Activated T-cell treated with anti-CD3 and anti-CD28 coated beads for 1 hour (primary cell): ENCODE data around the gene P4HA2.

ENCODE experiments used
- DNase-seq: peaks from one replicate; pipeline ENCODE4 v3.0.0-alpha.2; 2020; ENCODE audit warnings: low read depth

Gene P4HA2

DNA sequence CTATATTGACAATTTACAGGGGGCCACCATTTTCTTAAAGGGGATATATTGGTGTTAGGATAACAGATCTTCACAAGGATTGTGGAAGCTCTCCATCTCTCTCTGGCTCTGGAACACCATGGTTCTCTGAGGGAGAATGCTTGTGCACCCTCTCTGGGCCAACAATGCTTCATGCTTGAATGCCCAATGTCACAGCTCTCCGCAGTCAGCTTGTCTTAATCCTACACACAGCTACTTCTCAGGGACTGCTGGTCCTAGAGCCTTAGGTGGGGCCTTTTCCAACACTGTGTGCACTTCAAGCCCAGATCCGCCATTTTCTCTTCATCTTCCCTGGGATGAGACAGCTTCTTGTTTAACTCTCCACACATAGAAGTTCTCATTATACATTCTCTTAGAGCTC lies 22.9 kb upstream of the P4HA2 start:
- DNase-seq = no peak

DNA sequence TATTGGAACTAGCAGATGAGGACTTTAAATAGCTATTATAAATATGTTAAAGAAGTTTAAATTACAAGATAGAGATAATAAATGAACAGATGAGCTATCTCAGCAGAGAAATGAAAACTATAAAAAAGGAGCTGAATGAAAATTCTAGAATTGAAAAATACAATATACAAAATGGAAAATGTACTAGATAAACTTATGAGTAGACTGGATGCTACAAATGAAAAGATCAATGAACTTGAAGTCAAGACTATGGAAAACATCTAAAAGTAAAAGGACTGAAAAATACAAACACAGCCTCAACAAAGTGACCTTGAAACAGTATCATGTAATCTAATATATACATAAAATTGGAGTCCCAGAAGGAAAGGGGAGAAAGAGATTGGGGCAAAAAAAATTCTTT lies 19.2 kb upstream of the P4HA2 start:
- no peak for DNase-seq

DNA sequence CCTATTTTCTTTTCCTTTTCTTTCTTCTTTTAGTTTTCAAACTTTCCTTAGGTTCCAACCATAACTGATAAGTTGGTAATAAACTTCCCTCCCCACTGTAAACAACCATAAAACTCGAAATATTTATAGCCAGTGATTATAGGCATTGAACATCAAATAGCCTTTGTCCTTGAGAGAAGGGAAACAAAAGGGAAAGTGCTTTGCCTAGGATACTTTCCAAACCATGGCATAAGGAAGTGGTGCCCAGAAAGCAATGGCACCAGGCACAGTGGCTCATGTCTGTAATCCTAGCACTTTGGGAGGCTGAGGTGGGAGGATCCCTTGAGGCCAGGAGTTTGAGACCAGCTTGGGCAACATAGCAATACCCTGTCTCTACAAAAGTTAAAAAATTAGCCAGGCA lies 17.9 kb upstream of the P4HA2 start:
- DNase-seq = no peak

DNA sequence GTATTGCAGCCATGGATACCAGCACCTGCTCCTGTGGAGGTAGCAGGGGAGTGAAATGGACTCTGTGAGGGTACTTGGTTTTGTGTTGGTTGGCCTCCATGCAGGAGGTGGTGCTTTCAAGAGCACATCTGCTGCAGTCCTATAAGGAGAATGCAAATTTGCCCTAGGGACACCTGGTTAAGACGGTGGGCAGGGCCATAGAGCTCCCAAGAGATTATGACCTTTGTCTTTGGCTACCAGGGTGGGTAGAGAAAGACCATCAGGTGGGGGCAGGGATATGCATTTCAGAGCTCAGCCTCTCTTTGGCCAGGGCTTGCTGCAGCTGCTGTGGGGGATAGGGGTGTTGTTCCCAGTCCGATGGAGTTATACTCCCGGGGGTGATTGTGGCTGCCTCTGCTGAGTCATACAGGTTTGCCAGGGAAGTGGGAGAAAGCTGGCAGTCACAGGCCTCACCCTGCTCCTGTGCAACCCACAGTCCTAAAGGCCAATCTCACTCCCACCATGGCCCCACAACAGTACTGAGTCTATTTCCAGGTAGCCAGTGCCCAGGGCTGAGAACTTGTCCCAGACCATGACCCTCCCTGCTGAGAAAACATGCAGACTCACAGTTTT lies 15.8 kb upstream of the P4HA2 start:
- DNase-seq = no peak

DNA sequence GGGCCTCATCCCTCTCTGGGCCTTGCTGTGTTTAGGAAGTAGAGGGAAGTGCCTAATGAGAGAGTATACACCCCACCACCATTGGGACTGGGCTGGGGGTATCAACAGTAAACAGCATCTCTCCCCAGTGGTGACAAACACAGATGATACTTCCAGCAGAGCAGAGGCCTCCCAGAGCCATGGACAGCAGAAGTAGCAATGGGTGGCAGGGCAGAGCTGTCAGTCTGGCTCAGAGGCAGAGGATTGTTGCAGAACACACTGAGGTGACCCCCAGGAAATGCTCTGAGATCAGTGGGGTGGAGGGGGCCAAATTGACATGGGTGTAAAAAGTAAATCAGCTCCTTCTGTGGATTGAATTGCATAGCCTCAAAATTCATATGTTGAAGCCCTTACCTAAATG lies 12.1 kb upstream of the P4HA2 start:
- no peak for DNase-seq

DNA sequence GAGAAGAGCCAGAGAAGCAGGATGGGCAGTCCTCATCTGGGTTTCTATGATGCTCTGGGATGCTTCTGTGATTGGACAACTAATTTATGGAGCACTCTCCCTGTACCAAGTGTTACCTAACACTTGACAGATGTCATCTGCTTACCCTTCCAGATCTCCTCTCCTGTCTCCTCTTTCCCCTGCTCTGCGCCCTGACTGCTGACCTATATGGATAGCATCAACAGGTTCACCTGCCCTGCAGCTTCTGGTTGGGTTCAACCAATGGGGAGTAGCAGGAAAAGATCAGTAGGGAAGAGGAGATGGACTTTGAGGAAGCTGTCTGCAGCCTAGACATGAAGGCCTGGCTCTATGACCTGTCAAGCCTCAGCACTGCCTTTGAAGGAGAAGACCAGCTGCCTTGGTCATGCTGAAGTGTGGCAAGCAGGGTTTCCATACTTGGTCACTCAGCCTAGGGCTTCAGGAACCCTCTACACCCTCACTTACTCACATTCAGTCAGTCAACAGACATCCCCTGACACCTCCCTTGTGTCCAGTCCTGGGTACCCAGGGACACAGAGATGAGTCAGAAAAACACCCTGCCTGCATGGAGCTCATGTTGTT lies 11.3 kb upstream of the P4HA2 start:
- no peak for DNase-seq

DNA sequence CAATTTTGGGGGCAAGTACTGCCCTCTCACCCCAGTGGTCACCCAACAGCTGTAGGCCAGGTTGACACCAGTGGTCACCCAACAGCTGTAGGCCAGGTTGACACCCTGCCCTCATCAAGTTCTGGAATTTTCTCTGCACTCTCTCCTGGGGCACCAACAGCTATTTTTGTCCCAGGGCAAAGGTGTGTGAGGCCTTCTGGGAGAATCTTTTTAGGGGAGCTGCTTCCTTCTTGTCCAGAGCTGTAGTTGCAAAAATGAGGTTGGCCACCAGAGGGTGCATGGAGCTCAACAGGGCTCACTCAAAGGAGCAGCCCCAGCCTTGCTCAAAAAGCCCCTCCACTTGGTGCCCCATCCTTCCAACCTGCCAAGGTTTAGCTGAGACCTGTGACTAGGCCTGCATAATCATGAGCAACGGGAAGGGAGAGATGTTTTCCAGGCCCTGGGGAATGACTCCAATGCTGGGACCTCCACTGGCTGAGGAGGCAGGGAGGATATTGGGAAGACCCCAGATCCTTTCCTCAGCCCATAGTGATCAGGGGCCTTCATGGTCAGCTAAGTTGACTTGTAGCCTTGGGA lies 10.6 kb upstream of the P4HA2 start:
- DNase-seq = peak; percentile 67

DNA sequence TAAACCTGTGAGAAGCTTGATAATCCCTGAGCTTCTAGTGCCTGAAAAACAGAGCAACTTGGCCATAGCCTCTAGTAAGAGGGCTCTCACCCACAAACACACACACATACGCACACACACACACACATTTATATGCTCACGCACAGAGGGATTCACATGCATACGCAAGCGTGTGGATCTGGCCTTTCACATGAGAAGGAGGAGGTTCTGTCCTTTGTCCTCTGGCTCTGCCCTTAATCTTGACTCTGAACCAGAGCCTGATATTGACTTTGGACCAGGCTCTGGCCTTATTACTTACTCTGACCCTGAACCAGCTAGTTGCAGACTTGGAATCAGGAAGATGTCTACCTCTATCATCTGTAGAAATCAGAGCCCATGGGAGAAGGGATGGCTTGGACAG lies 10.0 kb upstream of the P4HA2 start:
- no peak for DNase-seq

DNA sequence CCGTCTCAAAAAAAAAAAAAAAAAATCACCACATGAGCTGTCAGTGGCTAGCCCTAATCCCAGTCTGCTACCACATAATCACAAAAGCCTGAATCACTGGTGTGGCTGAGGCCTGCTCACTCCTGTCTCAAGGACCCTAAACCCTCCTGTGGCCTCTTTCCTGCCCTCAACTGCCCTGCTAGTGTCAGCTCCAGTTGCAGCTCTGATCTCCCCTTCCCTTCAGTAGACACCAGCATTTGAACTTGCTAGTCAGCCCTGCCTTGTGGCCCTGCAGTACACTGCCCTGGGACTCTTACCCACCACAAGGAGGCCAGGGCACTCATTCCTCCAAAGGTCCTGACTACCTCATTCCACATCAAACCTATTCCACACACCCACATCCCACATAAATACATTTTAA lies 9.5 kb upstream of the P4HA2 start:
- DNase-seq = no peak

DNA sequence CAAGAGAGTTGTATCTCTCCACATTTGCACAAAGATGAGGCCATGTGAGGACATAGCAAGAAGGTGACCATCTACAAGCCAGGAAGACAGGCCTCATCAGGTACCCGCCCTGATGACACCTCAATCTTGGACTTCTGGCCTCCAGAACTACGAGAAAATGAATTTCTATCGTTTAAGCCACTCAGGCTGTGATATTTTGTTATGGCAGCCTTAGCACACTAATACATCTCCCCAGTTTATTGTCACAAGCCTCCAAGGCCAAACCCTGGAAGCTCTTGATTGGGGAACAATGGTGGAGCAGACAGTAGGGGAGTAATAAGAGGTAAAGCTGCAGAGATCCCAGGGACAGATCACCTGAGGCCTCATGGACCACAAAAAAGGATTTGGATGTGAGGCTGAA lies 7.7 kb upstream of the P4HA2 start:
- DNase-seq = no peak

DNA sequence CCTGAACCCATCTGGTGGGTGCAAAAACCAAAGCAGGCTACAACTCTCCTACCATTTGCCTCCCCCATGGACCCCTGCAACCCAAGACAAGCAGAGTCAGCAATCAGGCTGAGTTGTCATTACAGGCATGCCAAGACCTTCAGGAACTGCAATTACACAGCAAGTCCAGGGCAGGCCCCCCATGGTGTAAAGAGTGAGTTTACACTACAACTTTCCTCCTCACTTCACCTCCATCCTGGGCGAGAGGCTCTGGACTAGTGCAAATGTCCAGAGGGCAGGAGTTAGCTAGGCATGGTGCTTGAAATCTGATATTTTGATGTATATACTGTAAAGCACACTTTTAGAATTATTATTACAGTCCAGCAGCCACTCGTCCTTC lies 7.0 kb upstream of the P4HA2 start:
- DNase-seq = no peak

DNA sequence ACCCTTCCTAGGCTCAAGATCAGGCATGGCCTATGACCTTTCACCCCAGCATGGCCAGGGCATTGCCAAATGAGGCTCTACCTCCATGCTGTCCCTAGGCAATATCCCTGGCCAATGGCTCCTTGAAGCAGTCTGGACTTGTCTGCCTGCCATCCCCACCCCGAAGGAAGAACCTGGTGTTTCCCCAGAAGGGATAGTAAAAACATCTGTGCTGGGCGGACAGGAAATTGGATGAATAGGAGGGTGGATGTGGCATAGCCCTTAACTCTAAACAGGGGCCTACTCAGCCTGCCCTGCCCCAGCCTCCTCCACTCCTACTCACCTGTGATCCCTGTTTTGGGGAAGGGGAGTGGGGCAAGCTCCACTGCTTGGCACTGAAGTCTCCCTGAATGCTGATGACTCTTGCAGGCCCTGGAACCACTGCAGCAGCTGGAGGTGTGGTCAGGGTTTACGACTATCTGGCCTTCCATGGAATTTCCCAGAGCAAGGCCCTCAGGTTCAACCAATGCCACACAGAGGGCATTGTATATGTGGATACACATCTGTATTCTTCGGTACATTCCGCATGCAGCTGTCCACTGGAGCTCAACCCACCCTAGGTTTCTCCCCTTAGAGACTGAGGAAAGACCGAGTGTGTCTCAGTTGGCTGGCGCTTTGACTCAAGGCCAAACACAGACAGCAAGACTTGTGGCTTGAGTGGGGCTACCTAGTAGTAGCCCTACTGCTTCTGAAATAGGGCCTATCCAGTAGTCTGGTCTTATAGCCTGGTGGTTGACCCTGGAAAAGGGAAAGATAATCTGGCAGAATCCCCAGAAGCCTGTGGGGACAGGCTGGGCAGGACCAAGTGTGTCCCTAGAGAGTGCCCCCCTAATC lies 6.4 kb upstream of the P4HA2 start:
- no peak for DNase-seq

DNA sequence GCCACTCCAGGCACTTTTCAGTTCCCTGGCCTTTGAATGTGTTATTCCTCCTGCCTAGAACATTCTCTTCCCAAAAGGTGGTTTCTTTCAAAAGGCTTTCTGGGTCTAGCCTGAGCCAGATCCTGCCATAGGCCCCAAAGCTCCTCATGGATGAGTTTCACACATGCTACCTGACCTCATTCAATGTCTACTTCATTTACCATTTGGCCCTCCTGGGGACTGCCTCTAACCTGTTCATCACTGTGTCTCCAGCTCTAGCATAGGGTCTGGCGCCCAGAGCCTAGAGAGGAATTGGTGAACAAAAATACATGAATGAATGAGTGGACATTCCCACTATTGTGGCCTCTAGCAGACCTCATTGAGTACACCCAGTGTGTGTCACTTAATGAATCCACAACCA lies 5.4 kb upstream of the P4HA2 start:
- DNase-seq = no peak

DNA sequence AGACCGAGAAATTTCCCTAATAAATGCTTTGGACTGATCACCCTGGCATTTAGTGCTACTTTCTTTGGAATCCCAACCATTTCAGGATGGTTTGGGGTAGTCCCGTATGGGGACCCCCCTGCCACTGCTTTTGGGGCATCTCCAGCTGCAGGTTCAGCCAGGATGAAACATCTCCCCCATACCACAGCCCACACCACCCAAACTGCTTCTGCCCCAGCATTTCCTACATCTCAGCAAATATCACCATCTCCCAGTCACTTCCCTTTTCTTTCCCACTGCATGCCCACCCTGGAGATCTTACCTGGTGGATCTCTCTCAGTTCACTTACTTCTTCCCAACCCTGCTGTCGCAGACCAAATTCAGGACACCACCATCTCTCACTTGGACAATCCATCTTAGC lies 4.8 kb upstream of the P4HA2 start:
- no peak for DNase-seq

DNA sequence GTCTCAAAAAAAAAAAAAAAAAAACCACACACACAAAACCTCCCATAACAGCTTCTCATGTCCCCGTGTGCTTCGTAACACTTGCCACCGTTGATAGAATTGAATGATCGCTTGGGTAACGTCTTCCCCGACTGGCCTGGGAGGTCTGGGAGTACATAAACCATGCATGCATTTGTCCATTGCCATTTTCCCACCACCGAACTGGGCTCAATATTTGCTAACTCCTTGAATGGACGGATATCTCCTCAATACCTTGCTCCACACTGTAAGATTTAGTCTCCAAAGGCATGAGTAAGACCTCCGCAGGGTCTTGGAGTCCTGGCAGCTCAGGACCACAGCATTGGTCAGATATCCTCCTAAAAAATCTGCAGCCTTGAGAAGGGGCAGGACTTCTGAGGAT lies 3.2 kb upstream of the P4HA2 start:
- no peak for DNase-seq

DNA sequence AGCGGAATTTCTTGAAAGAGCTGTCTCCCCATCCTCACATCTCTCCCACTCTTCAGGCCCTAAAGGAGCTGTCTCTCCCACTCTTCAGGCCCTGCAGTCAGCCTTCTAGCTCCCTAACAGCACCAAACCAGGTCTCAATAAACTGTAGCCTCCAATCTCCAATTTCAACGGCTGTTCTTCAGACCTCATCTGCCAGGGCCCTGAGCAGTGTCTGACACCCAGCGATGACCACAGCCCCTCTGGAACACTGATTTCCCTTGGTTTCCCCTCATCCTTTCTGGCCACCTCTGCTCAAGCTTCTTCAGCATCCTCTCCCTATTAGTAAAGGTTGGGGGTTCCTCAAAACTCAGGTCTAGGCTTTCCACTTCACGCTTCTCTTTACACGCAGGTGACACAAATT lies 1.6 kb upstream of the P4HA2 start:
- no peak for DNase-seq

DNA sequence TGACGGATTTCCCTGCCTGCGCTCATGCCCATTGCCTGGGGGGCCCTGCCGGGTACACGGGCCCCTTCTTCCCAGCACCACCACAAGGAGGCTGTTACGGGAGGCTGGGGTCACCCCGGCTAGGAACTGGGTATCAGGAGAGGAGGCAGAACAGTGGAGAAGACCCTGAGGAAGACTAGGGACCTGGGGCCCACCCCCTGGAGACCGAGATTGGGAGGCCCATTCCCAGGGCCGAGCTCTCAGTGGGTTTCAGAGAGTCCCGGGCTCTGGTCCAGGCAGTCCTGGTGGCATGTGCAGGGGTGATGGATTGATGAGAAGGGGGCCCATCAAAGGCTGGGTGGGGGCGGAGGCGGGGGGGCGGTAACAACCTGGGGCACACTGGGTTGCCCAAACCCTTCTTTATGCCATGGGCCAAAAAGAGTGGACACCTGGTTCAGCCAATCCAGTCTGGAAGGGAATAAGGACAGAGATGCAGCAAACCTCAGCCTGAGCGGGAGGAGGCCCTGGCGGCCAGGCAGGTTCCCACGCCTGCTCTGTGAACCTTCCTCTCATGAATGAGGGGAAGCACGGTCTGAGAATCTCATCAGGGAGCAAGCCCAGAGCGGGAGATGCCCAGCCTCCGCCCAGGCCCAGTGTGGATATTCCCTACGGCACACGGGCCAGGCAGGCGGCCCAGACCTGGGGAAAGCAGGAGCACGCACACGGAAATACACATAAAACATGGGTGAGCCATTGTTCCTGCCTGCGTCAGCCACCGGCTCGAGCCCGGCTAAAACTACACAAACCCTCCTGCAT lies 785 bp upstream of the P4HA2 start:
- DNase-seq = no peak

DNA sequence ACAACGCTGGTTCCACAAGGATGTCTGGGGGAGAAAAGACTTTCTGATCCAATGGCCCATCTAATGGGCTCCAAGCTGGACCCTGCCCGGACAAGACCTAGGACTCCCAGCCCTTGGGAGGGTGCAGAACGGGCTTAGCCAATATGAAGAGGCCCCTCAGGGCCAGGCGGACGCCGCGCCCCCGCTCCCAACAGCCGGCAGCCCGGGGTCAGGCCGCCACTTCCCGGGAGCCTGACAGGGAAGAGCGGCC lies 493 bp downstream of the P4HA2 start:
- no peak for DNase-seq

DNA sequence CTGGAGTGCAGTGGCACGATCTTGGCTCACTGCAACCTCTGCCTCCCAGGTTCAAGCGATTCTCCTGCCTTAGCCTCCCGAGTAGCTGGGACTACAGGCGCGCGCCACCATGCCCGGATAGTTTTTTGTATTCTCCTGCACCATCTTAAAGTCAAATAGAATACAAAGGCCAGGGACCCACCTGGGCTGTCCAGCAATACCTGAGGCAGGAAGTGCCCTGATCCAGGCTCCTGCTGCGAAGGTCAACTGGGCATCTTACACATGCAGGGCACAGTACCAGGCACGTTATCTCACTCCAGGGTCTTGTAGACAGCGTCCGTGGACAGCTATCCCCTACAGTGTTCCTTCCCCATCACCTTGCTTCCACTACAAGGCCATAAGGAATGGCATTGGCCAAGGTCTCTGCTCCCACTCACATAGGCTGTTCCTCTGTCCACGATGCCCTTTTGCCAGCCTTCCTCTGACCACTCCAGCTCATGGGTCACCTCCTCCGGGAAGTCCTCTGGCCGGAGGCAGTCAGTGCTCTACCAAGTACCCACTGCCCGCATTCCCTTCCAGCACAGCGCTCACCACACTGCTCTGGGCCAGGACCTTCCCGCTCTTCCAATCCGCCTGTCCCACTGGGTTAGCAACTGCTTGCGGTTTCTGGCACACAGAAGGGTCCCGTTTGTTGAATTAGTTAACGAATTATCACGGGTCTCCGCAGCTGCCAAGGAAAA lies 978 bp downstream of the P4HA2 start:
- DNase-seq = no peak

DNA sequence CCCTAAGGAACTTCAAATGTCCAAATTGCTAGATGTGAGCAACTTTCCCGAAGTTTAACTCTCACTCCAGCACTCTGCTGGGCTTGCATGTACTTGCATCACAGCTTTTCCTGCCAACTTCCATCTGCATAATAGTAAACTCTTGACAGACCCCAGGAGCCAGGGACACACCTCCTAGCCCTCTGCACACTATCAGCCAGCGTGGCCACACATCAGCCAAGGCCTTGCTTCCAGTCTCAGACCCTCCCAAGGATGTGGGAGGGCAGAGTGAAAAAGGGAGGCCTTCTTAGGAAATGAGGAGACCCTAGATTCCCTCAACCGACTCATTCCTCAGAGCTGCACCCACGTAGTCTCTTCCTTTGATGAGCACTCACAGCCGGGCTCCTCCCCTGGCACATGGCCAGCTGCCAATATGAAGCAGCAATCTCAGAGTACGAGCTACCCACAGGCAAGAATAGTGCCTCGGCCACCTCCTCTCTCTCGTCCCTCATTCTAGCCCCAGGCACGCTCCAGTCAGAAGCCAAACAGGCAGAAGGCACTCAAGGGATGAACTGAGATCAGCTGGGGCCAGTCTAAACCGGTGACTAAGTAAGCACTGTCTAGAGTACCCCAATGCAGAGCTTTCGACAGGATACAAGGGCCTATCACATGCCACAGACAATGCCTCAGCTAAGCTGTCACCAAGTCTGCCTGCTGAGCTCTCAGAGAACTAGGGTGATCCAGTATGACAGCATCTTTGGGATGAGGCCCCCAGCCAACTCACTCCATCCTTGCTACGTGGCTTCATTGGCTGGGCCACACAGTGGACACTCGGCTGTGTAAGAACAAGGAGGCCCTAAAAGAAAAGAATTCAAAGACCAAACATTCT lies 2.3 kb downstream of the P4HA2 start:
- peak; percentile 8 for DNase-seq

DNA sequence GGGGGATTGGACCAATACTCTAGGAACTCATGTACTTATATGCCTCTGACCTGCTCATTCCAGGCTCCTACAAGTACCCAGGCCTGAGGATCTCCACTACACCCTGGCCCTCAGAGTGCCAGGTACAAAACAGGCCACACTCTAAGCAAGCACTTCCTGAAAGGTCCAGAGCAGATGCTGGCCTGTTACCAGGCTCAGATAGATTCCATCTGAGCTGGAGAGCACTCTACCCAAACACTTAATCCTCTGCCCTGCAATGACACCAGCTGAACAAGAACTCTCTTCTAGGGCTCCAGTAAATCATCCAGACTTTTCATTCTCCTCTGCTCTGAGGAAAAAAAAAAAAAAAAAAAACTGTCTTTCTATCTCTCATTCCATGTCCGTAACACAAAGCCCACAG lies 2.9 kb downstream of the P4HA2 start:
- DNase-seq = no peak
